Activated effector memory CD4-positive, alpha-beta T cell treated with Interleukin-2 at 50 U/mL for 16 hours (primary cell): ENCODE measurements around the gene MEGF10.

Experiments
- DNase-seq: peaks from one replicate; pipeline ENCODE4 v3.0.0-alpha.2; 2020

The MEGF10 gene

DNA sequence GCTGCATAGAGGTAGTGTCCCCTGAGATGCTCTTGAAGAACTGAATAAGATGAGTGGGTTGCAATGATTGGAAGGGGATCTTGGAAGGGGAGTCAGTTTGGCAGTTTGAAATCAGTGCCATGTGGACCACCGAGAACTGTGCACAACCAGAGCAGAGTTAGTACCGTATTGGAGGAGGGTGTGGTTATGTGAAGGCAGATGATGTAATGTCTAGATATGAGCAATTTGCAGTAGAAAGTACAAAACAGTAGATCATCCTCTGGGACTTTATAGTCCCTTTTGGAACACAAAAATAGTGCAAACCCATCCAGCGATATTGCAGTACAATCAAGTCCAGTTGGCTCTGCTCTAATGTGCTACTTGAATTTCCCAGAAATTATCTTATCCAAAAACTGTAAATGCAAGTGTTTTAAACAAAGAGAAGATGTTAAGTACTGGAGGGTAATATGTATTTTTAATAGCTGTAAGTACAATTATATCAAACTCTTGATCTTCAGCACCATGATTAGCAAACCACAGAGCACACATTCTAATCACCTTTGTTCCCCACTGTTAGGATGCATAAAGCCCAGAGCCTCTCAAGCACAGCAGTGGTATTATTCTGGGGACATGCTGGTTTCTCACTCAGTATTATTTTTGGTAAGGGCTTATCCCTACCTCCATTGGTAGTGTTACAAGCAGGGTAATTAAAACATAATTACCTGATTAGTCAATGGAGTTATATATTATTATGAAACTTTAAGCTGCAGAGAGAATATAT is 41.5 kb downstream of the MEGF10 start:
- no peak for DNase-seq

DNA sequence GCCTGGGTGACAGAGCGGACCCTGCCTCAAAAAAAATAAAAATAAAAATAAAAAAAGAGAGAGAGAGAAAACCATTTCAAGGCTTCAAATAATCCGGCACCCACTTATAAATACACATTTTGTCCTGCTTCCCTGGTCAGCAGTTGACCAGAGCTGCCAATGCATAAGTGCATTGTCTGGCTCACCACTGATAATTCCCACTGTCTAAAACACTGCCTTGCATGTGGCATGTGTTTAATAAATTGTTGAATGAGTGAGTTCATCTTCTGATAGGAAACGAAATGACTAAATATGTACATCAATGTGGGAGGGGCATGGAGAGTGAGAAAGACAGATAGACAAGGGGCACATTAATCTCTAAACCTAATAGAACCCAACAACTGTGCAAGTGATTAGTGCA is 42.9 kb downstream of the MEGF10 start:
- DNase-seq = no peak

DNA sequence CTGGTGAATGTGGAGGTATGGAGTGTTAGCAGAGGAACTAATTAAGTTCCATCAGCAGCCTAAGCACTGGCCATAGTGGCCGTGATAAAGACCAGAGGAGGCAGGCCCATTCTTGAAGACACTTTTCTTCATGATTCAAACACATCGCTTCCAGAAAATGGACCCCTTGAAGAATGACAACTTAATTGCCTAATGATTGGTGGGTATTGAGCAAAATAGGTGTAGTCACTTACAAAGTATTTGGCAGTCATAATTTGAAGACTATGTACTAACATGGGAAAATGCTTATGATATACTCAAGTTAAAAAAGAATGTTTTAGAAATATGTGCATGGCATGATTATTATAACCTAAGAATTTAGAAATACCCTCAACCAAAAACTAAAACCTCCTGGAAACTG is 44.8 kb downstream of the MEGF10 start:
- DNase-seq = no peak

DNA sequence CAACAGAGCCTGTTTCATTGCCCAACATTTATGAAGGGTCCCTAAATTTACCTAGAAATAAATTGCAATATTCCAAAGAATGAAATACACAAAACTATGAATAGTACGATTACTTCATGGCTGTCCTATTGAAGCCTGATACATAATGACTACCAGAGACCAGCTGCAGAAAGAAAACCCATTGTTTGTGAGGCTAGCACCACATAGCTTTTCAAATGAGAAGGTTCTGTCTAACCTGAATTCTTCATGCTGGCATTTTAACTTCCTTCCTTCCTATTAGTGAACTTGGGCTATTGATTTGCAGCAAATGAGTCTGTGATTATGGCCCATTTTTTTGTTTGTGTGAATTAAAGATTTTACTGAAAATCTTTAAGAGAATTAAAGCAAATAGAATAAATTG is 47.3 kb downstream of the MEGF10 start:
- DNase-seq = no peak

DNA sequence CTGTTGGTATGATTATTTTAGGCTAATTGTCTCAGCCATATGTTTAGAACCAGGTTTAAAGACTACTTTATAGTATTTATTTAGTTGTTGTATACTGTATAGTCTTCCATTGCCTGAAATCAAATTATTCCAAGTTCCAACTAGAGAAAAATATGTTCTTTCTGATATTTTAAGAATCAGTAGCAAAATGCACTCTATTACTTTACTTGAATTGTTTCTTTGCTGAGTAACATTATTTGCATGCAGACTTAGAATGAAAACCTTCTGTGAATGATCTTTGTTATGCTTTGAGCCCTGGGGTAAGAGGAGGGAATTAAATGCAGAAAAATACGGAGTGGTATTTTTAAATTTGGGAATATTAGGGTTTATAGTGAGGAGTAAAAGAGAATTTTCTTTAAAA is 47.9 kb downstream of the MEGF10 start:
- no peak for DNase-seq

DNA sequence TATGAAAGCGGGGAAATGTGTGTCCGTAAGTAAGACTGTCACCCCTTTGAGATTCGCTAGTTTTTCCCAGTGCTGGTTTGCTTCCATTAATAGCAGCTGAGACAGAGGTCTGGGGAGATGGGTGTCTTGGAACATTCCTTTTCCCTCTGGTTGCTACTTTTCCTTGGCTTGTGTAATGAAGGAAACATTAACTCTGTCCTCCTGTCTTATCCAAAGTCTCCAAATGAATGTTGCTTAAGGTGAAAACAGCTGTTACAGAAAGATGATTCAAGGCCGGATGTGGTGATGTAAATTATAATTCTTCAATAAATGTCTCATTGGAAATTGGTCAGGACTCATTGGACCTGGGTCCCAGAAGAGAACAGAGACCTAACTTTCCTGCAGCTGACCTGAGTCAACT is 50.0 kb downstream of the MEGF10 start:
- DNase-seq = no peak

DNA sequence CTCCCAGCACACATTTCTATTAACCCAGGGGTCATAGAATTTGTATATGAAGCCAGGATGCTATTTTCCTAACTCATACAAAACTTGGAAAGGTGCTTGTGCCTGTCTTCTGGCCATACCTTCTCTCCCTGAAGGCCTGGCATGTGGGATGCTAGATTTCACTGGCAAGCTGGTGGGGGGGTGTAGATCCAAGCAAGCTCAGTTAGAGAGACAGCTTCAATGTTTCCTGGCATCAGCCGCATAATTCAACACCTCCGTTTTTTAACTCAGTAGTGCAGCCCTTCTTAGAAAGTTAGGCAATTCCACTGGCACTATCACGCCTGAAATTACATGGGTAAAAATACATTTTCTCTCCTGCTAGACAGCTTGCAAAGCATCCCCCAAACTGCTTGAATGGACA is 51.8 kb downstream of the MEGF10 start:
- DNase-seq = no peak

DNA sequence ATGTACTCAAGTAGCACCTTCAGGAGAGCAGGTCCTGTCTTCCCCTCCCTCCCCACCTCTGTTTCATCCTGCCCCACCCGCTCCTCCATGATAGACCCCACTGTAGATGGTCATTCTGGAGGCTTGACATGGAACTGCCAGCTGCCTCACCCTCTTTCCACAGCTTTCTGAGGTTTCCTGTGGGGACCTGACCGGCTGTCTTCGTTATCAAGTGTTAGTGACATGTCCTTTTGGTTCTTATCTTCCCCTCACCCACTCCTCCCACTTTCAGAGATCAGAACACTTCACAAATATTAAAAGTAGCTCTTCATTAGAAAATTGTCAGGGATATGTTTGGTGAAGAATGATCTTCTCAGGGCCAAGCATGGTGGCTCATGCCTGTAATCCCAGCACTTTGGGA is 52.7 kb downstream of the MEGF10 start:
- no peak for DNase-seq

DNA sequence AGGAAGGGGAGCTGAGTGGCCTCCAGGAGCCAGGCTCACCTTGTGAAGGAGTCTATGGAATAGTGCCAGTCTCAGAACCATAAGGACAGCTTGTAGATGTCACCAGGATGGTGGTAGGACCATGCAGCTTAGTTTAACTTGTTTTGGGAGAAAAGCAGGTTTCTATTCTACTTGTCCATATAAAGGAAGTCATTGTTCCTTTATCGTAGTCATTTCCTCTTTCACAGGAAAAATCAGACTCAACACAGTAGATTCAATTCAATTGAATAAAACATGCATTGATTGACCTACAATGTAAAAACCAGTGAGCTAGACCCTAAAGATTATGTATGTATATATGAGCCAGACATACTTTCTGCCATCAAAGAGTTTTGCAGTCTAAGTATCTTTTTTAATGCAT is 53.3 kb downstream of the MEGF10 start:
- no peak for DNase-seq

DNA sequence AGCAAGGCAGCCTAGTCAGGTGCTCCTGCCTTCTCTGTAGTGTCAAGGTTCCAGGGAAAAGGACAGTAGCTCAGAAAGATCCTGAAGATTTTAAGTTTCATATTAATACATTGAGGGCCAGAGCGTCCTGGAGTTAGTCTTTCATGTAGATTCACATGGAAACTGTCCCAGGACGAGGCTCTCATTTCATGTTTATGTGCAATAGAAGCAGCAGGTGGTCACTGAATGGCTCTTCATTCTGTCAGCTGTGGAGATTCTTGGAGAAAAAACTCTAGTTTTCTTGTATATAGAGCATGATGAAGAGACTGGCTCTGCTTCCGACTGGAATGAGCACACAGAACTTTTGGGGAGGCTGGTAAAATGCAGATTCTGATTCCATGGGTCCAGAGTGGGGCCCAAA is 54.3 kb downstream of the MEGF10 start:
- no peak for DNase-seq

DNA sequence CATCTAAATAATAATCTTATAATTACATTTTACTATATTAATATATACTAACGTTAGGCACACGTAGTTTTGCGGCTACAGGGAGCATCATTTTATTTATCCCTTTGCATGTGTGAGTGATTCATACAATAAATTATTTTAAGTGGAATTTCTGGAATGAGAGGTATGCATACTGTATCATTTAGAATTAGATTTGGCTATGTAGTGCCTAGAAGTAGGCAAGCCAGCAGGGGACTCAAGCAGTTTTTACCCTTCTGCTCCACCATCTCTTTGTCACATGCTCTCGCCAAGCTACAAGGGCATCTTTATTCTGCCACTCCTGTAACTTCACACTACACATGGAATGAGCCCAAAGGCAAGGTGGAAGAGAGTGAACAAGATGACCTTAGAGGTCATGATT is 60.8 kb downstream of the MEGF10 start:
- no peak for DNase-seq

DNA sequence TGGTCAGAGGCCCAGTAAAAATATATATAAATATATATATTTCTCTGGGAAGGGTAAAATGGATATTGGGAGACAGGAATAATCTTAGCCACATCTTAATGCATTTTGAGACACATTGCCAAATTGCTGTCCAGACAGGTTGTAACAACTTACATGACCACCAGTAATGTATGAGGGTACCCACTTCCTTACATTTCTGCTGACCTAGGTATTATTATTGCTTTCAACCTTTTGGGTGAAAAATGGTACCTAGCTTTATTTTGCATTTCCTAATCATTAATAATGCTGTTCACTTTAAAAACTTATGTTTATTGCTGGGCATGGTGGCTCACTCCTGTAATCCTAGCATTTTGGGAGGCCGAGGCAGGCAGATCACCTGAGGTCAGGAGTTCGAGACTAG is 61.5 kb downstream of the MEGF10 start:
- DNase-seq = no peak

DNA sequence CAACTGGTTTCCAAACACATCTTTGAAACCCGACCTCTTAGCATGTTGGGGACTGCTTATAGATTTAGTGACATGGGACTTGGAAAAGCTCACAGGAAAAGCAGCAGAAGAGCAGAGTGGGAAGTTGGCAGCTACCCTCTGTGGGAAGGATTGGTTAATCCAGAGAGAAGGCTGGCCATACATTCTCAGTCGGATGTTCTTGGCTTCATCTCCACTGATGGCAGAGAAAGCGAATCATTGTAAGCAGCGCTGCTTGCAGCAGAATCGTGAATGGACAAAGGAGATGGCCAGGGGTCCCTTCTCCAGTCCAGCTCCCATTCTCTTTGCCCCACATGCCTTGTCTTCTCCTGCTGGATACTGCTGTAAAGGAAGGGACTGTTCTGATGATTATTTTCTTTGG is 62.7 kb downstream of the MEGF10 start:
- DNase-seq = no peak

DNA sequence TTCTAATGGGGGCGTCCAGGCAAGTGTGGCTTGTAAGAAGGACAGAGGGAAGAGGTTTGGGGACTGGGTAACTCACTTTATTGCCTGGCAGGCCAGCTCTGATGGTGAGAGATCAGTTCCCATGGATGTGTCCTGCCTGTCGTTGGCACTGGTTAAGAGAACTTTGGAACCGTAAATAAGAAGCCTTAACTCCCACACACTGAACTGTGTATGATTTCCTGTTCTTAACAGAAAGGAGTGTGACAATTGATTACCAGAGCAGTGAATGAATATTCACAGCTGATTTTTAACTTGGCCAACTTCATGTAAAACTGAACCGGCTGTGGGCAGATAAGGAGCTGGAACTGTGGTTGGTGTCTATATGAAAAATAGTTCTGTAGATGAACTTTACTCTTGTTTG is 63.2 kb downstream of the MEGF10 start:
- no peak for DNase-seq

DNA sequence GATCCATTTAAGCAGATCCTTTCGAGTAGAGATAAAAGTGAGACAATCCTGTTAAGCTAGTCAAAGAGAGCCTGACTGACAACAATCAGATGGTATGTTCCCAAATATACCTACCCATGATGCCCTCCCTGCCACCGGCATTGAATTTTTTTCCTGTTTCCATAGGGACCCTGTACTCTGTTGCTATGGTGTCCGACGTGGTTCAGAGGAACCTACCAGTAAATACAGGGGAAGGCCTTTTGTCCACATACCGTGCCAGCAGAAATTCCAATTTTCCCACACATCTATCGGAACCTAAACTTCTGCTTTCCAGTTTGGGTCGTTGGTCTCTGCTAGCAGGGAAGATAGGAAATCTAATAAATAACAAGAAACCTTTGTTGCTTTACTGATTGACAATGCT is 64.7 kb downstream of the MEGF10 start:
- no peak for DNase-seq

DNA sequence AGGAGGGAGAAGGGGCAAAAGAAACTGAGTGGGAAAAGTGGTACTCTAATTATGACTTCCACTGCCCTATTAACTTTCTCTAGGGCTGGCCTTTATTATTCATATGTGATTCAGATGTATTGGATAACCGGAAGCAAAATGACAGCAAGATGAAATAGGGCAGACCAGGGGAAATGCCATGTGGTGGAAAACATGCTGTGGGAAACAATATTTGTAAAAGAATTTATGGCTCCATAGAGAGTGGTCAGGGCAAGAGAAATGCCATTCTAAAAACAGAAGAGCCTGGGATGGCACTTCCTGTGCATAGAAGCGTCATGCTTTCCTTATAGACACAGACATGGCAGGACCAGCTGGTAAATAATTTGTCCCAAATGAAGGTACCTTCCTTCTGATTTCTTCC is 67.7 kb downstream of the MEGF10 start:
- no peak for DNase-seq

DNA sequence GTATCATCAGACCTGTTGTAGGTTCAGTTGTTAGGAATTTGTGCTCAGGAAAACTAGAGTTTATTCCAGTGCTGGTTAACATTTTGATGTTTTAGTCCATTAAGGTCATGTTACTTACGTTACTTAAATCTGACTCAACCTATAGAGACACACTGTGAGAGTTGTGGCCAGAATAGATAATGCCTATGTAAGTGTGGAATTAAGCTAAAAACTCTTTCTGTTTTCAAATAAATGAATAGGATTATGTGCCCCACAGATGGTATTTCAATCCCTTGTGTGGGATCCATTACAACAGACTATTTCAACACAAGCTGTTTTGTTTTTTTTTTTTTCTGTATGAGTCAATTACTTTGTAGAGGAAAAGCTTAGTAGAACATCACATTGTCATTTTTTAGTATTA is 68.1 kb downstream of the MEGF10 start:
- DNase-seq = no peak

DNA sequence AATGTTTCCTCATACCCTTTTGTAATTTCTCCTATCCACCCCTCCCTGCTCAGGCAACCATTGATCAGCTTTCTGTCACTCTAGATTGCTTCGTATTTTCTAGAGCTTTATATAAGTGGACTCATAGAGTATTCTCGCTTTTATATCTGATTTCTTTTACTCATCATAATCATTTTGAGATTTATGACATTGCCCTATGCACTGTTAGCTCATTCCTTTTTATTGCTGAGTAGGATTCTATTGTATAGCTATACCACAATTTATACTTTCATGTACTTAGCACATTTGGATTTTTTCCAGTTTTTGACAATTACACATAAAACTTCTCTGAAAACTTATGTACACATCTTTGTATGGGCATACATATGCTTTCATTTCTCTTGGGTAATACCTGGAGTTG is 68.9 kb downstream of the MEGF10 start:
- DNase-seq = no peak

DNA sequence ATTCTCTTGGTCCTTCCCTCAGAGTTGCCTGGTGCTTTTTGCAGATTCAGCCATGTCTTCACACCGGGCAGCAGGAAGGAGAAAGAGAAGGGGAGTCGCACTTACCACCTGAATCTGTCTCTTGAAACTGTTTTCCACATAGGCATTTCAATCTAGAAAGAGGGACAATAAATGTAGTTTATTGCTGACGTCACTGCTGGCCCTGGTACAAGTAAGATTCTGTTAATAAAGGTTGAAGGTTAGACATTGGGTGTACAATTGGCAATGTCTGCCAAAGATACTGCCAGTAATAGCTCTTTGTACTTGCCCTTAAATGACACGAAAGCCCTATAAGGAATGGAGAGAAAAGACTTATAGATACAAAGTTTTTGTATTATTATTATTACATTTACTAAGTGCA is 72.8 kb downstream of the MEGF10 start:
- DNase-seq = no peak

DNA sequence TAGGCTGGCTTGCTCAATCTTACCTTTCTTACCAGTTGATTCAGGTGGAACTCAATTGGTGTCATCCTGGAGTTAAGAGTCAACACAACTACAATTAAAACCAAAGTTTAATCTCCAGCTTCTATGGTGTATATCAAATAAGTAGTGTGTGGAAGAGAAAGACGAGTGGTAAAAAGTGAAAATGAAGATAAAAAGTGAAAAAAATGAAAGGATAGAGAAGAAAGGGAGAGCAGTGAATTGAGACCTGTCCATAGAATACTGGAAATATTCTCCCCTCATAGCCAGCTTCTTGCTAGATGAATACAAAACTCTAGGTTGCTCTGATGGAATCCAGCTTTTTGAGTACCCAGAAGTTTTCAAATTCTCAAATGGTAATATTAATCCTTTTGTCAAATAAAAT is 76.4 kb downstream of the MEGF10 start:
- DNase-seq = no peak

DNA sequence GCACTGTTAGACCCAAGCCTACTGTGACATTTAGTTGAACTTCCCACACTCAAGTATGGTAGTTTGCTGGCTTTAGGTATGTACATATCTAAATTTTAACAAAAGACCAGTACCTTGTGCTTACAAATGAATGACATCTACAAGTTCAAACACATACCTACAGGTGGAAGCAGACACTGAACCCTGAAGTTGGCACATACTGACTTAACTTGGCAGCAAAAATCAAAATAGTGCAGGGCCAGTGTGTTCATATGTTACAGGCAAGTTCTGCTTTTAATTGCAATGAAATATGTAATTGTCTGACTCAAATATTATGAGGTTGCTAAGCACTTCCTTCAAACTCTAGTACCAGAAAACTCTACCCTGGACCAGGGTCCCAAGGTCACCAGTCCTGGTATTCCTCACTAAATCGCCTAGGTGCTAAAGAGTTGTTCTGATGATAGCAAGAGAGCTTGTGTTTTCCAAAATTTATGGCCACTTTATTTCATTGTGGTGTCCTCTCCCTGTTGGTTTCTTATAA is 77.4 kb downstream of the MEGF10 start:
- DNase-seq = no peak

DNA sequence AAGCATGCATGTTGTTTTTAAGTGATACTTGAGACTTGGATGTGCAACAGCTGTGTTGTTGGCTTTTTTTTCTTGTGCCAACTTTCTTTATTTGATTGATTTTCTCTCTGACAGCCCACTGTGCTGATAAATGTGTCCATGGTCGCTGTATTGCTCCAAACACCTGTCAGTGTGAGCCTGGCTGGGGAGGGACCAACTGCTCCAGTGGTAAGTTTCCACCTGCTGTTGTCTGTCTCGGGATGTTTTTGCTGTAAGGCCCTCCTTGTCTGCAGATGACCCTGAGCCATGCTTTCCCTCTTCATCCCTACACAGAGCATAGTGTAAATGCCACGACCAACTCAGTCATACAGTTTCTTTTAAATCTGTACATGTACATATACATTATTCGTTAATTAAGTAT is 79.2 kb downstream of the MEGF10 start:
- DNase-seq = no peak

DNA sequence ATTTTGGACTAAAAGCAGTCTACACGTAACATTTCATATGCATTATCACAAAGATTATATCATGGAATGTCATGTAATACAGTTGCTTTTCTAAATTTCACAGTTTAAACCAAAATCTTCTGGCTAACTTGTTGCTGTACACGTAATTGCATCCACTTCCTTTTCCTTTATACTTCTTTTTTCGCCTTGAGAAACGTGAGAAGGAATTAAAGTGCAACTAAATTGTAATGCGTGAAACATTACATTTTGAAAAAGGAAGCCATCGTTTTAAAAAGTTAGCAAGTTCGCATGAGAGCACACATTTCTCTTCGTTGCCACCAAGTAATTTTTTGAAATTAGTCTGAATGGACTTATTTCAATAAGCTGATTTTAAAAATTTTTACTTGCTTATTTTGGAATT is 80.0 kb downstream of the MEGF10 start:
- no peak for DNase-seq

DNA sequence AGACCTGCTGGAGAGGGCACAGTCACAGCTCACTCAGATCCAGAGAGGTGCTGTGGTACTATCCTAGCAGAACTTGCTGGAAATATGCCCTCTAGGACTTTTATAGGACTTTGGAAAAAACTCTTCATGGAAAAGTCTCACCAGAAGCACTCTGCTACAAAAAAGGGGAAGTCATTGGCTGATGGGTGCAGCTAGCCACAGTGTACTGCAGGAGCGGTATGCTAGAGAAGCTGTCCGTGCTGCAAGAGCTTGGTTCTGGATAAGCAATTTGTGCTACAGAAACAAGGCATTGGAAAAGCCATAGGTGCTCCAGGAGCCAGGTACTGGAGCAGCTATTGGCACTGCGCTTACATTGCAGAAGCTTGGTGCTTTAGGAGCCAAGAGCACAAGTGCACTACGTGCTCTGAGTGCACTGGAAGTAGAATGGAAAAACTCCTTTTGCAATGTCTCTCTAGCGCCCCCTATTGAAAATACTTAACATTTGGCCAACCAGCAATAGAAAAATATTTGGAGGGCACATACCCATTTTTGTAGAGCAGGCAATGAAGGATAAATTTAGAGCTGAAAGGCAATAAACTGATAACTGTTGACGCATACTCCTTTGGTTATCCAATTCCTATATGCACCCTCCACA is 83.4 kb downstream of the MEGF10 start:
- no peak for DNase-seq

DNA sequence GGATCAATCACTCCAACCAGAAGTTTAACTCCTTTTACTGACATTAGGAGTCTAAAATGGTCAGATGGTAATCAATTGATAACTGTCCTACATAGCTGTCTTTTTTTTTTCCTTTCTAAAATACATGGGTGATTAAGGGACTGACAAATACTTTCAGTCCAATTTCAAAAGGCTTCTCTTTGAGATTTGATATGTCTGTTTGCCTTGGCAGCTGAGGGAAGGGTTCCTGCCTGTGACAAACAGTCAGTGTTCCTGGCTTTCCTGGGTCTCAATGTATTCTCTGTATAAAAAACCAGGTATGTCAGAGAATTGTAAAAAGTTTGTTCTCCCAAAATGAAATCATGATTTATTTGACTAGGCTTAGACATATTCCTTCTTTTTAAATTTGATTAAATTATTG is 84.5 kb downstream of the MEGF10 start:
- DNase-seq = no peak
